Naive thymus-derived CD4-positive, alpha-beta T cell (primary cell): Measurements from ENCODE around the gene ELAVL1. TPM values are rescaled to one million over a fixed set of nuclear protein-coding genes. Genes with fewer than 3 reads are reported as not detected.

Experiments
- ATAC-seq: fragments of 150-1000 bp; cut with Tn5 transposase; 2 replicates; pipeline ENCODE4 v1.10.0; 2021; ENCODE audit warnings: mild to moderate bottlenecking, moderate library complexity
- CTCF ChIA-PET: fragments of 350-600 bp; sonication (Branson Sonifier 250); formaldehyde crosslinking; loops from one replicate; lab custom pipeline; 2021; ENCODE audit warnings: antibody characterized with exemption; lab: Charles Lee
- POLR2A ChIA-PET: fragments of 350-600 bp; sonication (Branson Sonifier 250); formaldehyde crosslinking; loops from one replicate; lab custom pipeline; 2021; ENCODE audit warnings: antibody characterized with exemption, inconsistent platforms; lab: Charles Lee
- DNase-seq, 9 donors: peaks; one replicate each; pipeline versions ENCODE4 v3.0.0 to v3.0.0-alpha.2; 2020 to 2022; ENCODE audit warnings: mixed read lengths in 1 of 9
- H3K27ac ChIP-seq: one replicate; pipeline ENCODE4 v1.7.0; 2013; ENCODE audit warnings: mild to moderate bottlenecking, low read depth, low read length, moderate library complexity
- H3K27me3 ChIP-seq, 2 donors: one replicate each; pipeline ENCODE4 v1.7.0; 2013; ENCODE audit warnings: low read length in 2 of 2, mild to moderate bottlenecking in 2 of 2, moderate library complexity in 2 of 2; ENCODE audit not compliant: control insufficient read depth in 2 of 2, insufficient read depth in 2 of 2
- H3K36me3 ChIP-seq, 3 experiments: 1 replicate in 2 of 3; 2 replicates in 1 of 3; pipeline ENCODE4 v1.7.0; 2013; ENCODE audit warnings: low read length in 3 of 3, mild to moderate bottlenecking in 3 of 3, moderate library complexity in 1 of 3; ENCODE audit not compliant: insufficient read depth in 3 of 3, control insufficient read depth in 2 of 3
- H3K4me1 ChIP-seq, 2 donors: one replicate each; pipeline ENCODE4 v1.7.0; 2013; ENCODE audit warnings: low read length in 2 of 2, mild to moderate bottlenecking in 2 of 2, moderate library complexity in 1 of 2; ENCODE audit not compliant: control insufficient read depth in 2 of 2, insufficient read depth in 2 of 2
- H3K4me3 ChIP-seq: 2 replicates; pipeline ENCODE4 v1.7.0; 2013; ENCODE audit warnings: mild to moderate bottlenecking, low read length
- H3K9me3 ChIP-seq, 3 experiments: 1 replicate in 2 of 3; 2 replicates in 1 of 3; pipeline ENCODE4 v1.7.0; 2013; ENCODE audit warnings: low read length in 3 of 3; ENCODE audit not compliant: control insufficient read depth in 2 of 3
- H3K27ac Mint-ChIP-seq, 9 donors: one replicate each; pipeline ENCODE4 v1.8.0; 2020 to 2022; ENCODE audit warnings: mixed read lengths in 9 of 9, mild to moderate bottlenecking in 8 of 9, moderate library complexity in 5 of 9, inconsistent platforms in 2 of 9
- H3K27me3 Mint-ChIP-seq, 5 donors: one replicate each; pipeline ENCODE4 v1.8.0; 2021 to 2022; ENCODE audit warnings: mixed read lengths in 5 of 5, mild to moderate bottlenecking in 1 of 5
- H3K36me3 Mint-ChIP-seq, 5 donors: one replicate each; pipeline ENCODE4 v1.8.0; 2020 to 2022; ENCODE audit warnings: mixed read lengths in 5 of 5, mild to moderate bottlenecking in 3 of 5, inconsistent platforms in 1 of 5
- H3K4me1 Mint-ChIP-seq, 7 donors: one replicate each; pipeline ENCODE4 v1.8.0; 2020 to 2022; ENCODE audit warnings: mixed read lengths in 7 of 7, mild to moderate bottlenecking in 3 of 7, inconsistent platforms in 1 of 7
- H3K4me3 Mint-ChIP-seq, 10 donors: one replicate each; pipeline ENCODE4 v1.8.0; 2020 to 2022; ENCODE audit warnings: mild to moderate bottlenecking in 10 of 10, mixed read lengths in 10 of 10, moderate library complexity in 6 of 10, inconsistent platforms in 2 of 10
- H3K9me3 Mint-ChIP-seq, 11 donors: one replicate each; pipeline ENCODE4 v1.8.0; 2020 to 2022; ENCODE audit warnings: mixed read lengths in 11 of 11, mild to moderate bottlenecking in 4 of 11, inconsistent platforms in 1 of 11, moderate library complexity in 1 of 11
- intact Hi-C, 2 donors: fragments of 100-400 bp; cut with micrococcal nuclease; formaldehyde crosslinking; loops; one replicate each; pipeline ENCODE4 v1.15.1; 2023
- polyA plus RNA-seq, 2 donors: library from polyadenylated mRNA; unstranded; fragments of 300-500 nt; fragmentation: Illumina TruSeq; gene quantifications; one replicate each; pipeline ENCODE4 v1.2.3, GENCODE V29; 2021
- total RNA-seq, 6 experiments: library from RNA in 5 of 6; stranded (reverse) in 5 of 6; gene quantifications; 1 replicate in 5 of 6; 2 replicates in 1 of 6; pipeline ENCODE4 v1.2.3 and lab custom pipeline; 2021 to 2026

Gene ELAVL1
- total and polyA plus RNA-seq, 7 experiments from 2014 or later, result 32.4 to 117 (median 49.6) TPM

DNA sequence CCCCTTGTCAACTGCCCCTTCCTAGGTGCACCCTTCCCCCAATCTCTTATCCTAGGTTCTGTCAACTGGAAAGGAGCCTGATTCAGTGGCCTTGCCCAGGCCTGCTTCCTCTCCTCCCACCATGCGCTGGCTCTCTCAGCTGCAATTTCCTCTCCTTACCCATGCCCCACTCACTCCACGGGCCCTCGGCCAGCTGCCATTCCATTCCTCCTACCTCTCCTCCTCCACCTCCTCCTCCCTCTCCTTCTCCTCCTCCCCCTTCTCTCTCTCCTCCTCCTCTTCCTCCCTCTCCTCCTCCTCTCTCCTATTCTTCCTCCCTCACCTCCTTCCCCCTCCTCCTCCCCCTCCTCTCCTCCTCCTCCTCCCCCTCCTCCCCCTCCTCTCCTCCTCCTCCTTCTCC lies 52.4 kb downstream of the ELAVL1 start:
- intact Hi-C loops, result no loop called here

DNA sequence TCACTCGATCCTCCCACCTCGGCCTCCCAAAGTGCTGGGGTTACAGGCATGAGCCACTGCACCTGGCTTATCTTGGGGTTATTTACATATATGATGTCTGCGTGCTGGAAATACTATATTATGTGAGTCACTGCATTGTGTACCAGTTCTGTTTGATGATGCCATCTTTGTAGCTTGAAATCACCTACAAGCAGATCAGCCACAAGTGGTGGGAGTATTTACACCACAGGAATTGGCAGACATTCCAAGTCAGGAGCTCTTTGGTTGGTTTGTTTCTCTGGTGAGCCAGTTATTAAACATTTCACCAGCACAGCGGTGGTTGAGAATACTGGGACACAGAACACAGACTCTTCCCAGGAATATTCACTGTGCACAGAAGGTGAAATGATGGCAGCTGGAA lies 57.5 kb downstream of the ELAVL1 start:
- CTCF ChIA-PET, result interaction anchor here (0.5 kb wide), 1 partner anchor 373 kb away, joined by 3 read pairs; no protein-coding TSS in a partner anchor
- intact Hi-C loops, result no loop called here
- H3K9me3 Mint-ChIP-seq, result peaks cover 0 to 6% (median 0%) of the 10 kb centered on the region in 11 donors

More for the DNA sequence above, 52.4 kb downstream of the ELAVL1 start:
- no peak for ATAC-seq
- Mint-ChIP-seq H3K27ac (no peak overlapping the region), H3K36me3 (no peaks in the 10 kb centered on the region), H3K9me3 (no peaks in the 10 kb centered on the region), H3K4me3 (no peak overlapping the region), H3K4me1 (peaks cover 0 to 5% (median 0%) of the 10 kb centered on the region in 7 donors), H3K27me3 (no peaks in the 10 kb centered on the region)
- no peak for DNase-seq
- H3K4me1 ChIP-seq, result no peaks in the 10 kb centered on the region
- no peak overlapping the region for H3K4me3 ChIP-seq
- CTCF ChIA-PET, result interaction anchor here (0.6 to 1.1 kb wide), 2 partner anchors 8 to 13 kb away, joined by 4 read pairs; no protein-coding TSS in a partner anchor
- no peaks in the 10 kb centered on the region for H3K9me3 ChIP-seq
- no peak overlapping the region for H3K27ac ChIP-seq
- no peaks in the 10 kb centered on the region for H3K27me3 ChIP-seq
- POLR2A ChIA-PET, result no interaction called here
- H3K36me3 ChIP-seq, result peaks cover 0 to 4% (median 0%) of the 10 kb centered on the region in 3 experiments

DNA sequence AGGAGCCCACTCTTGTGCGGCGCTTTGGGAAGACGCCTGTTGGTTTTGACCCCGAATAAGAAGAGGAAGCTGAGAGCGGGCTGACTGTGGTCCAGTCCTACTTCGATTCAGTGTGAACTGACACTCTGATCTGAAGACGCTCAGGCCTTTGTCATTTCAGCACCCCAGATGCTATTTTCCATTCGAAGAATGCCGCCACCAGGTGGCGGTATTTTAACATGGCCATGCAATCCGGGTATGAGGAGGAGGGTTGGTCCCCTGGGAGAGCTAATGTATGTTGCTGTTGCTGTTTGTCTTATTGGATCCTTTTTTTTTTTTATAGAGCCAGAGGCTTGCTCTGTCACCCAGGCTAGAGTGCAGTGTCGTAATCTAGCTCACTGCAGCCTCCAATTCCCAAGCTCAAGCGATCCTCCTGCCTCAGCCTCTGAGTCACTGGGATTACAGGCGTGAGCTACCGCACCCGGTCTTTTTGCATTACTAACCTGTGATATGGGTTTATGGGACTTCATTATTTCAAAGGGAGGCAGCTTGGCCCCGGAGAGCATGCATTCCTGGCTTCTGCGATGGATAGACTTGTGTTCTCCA lies 61.2 kb downstream of the ELAVL1 start:
- Mint-ChIP-seq H3K36me3 (peaks cover 0 to 10% (median 5%) of the 10 kb centered on the region in 5 donors), H3K9me3 (peaks cover 0 to 6% (median 0%) of the 10 kb centered on the region in 11 donors), H3K4me1 (peaks cover 10 to 39% (median 23%) of the 10 kb centered on the region in 7 donors), H3K27me3 (no peaks in the 10 kb centered on the region), H3K27ac (peak overlapping the region; percentile 78 to 98 (median 96)), H3K4me3 (peak overlapping the region; percentile 83 to 99 (median 94))
- ChIA-PET POLR2A (interaction anchor here (0.6 to 3.3 kb wide), 11 partner anchors 15 to 449 kb away, joined by 3 to 38 read pairs (median 5); partner anchors contain the start of genes ELAVL1, MAP2K7, NDUFA7 and PET100), CTCF (interaction anchor here (0.6 to 3.7 kb wide), 14 partner anchors 9 to 476 kb away, joined by 3 to 22 read pairs (median 4); partner anchors contain the start of gene SNAPC2)
- intact Hi-C loops, result loop anchor here (1.0 to 5.0 kb wide), 4 partner anchors 58 to 323 kb away; no protein-coding TSS in a partner anchor
- Histone ChIP-seq H3K36me3 (peaks cover 0 to 20% (median 0%) of the 10 kb centered on the region in 3 experiments), H3K4me1 (peaks cover 7 to 9% of the 10 kb centered on the region in 2 donors), H3K27ac (peak overlapping the region; percentile 96), H3K9me3 (no peaks in the 10 kb centered on the region), H3K4me3 (peak overlapping the region; percentile 92), H3K27me3 (no peaks in the 10 kb centered on the region)
- DNase-seq (peak; percentile 68 to 85 (median 81)), ATAC-seq (peak; percentile 56)

More for the DNA sequence above, 57.5 kb downstream of the ELAVL1 start:
- ATAC-seq (no peak), DNase-seq (no peak)
- Histone ChIP-seq H3K36me3 (peaks cover 0 to 4% (median 0%) of the 10 kb centered on the region in 3 experiments), H3K27me3 (no peaks in the 10 kb centered on the region), H3K9me3 (no peaks in the 10 kb centered on the region), H3K4me1 (peaks cover 0 to under 1% of the 10 kb centered on the region in 2 donors), H3K27ac (no peak overlapping the region), H3K4me3 (no peak overlapping the region)
- POLR2A ChIA-PET, result no interaction called here
- Mint-ChIP-seq H3K4me1 (peaks cover 0 to 16% (median 3%) of the 10 kb centered on the region in 7 donors), H3K27me3 (no peaks in the 10 kb centered on the region), H3K36me3 (no peaks in the 10 kb centered on the region), H3K4me3 (no peak overlapping the region), H3K27ac (no peak overlapping the region)

DNA sequence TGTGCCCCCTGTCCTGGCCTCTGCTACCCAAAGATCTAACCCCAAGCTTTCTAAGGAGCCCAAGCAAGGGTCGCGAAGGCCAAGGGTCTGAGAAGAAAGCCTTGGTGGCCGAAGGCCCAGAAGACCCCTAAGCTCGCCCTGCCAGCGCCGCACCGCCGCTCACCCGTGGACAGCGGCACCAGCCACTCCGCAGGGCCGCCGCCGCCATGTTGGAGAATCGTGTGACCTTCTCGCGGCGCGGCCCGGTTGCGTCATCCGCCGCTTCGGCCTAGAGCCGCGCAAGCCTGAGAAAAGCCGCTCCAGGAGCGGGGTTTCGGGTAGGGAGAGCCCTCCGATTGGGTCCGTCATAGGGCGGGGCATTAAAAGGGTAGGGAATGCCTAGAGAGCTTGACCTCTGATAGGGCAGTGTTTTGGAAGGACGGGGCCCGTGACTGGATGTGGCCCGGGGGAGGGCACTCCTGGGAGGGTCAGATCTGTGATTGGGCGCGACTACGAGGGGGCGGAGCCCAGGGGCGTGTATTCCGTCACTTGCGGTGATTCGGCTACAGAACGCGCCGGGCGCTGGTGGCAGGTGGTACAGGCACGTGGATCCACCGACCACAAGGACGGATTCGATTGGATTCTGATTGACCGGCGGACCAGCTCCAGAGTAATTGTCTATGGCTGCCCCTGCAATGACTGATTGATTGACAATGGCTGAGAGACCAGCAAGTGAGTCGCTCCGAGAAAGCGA lies 61.8 kb downstream of the ELAVL1 start, which contains the start of gene TIMM44:
TIMM44 (minus strand) TSS at position 223 of the 733 bp plus-strand sequence; CDS start at position 208, 15 bp downstream.
- intact Hi-C loops, result loop anchor here (1.0 to 5.0 kb wide), 16 partner anchors 14 to 447 kb away; partner anchors contain the start of genes MAP2K7 (in 2 of the 2), NDUFA7 (in 2 of the 2), RPS28 (in 2 of the 2) and SNAPC2 (in 2 of the 2)
- ATAC-seq (peak; percentile 98), DNase-seq (peak; percentile 91 to 99 (median 98))
- Histone ChIP-seq H3K9me3 (no peaks in the 10 kb centered on the region), H3K27ac (peak within 1 kb of the TSS; percentile 96), H3K36me3 (peaks cover 0 to 25% (median 0%) of the 10 kb centered on the region in 3 experiments), H3K4me1 (peaks cover 7 to 9% of the 10 kb centered on the region in 2 donors), H3K4me3 (peak within 1 kb of the TSS; percentile 92), H3K27me3 (no peaks in the 10 kb centered on the region)
- peaks cover 0 to 6% (median 0%) of the 10 kb centered on the region in 11 donors for H3K9me3 Mint-ChIP-seq
- ChIA-PET CTCF (interaction anchor here (0.6 to 3.7 kb wide), 13 partner anchors 10 to 375 kb away, joined by 3 to 22 read pairs (median 5); partner anchors contain the start of gene SNAPC2), POLR2A (interaction anchor here (0.6 to 3.3 kb wide), 12 partner anchors 15 to 449 kb away, joined by 3 to 38 read pairs (median 4); partner anchors contain the start of genes ELAVL1, MAP2K7, NDUFA7 and PET100)
- peaks cover 5 to 14% (median 7%) of the 10 kb centered on the region in 5 donors for H3K36me3 Mint-ChIP-seq
- peaks cover 10 to 44% (median 28%) of the 10 kb centered on the region in 7 donors for H3K4me1 Mint-ChIP-seq
- peak within 1 kb of the TSS; percentile 78 to 98 (median 96) for H3K27ac Mint-ChIP-seq
- H3K4me3 Mint-ChIP-seq, result peak within 1 kb of the TSS; percentile 83 to 99 (median 94)
- H3K27me3 Mint-ChIP-seq, result no peaks in the 10 kb centered on the region

DNA sequence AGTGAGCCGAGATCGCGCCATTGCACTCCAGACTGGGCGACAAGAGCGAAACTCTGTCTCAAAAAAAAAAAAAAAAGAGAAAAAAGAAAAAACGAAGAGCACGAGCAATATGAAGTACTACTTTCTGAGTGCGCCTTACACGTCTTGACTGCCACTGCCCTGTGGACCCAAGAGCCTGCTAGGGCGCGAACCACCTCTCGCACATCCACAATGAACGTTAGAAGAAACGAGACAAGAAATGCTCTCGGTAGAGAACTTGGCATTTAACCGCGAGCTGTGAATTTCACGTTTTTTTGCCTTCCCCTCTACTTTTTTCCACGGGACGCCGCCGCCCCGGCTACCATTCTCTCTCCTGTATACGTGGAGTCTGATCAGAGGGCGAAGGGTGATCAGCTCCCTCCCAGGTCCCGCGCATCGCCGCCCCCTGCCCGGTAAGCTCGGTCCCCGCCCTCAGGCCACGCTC lies 62.4 kb downstream of the ELAVL1 start:
- H3K36me3 Mint-ChIP-seq, result peaks cover 5 to 15% (median 7%) of the 10 kb centered on the region in 5 donors
- H3K27ac Mint-ChIP-seq, result peak overlapping the region; percentile 78 to 98 (median 96)
- POLR2A ChIA-PET, result interaction anchor here (0.6 to 3.3 kb wide), 11 partner anchors 14 to 378 kb away, joined by 3 to 38 read pairs (median 4); partner anchors contain the start of genes ELAVL1, MAP2K7, NDUFA7 and PET100
- ATAC-seq (peak; percentile 1), DNase-seq (no peak)
- peak overlapping the region; percentile 83 to 99 (median 94) for H3K4me3 Mint-ChIP-seq
- Histone ChIP-seq H3K27me3 (no peaks in the 10 kb centered on the region), H3K4me3 (peak overlapping the region; percentile 92), H3K27ac (peak overlapping the region; percentile 96), H3K4me1 (peaks cover 7 to 9% of the 10 kb centered on the region in 2 donors), H3K9me3 (no peaks in the 10 kb centered on the region), H3K36me3 (peaks cover 0 to 28% (median 0%) of the 10 kb centered on the region in 3 experiments)
- CTCF ChIA-PET, result interaction anchor here (0.6 to 3.7 kb wide), 5 partner anchors 23 to 312 kb away, joined by 3 to 22 read pairs (median 11); partner anchors contain the start of gene SNAPC2
- peaks cover 10 to 44% (median 28%) of the 10 kb centered on the region in 7 donors for H3K4me1 Mint-ChIP-seq
- H3K9me3 Mint-ChIP-seq, result peaks cover 0 to 6% (median 0%) of the 10 kb centered on the region in 11 donors
- intact Hi-C loops, result loop anchor here (1.0 to 5.0 kb wide), 14 partner anchors 14 to 447 kb away; partner anchors contain the start of genes MAP2K7 (in 2 of the 2), NDUFA7 (in 2 of the 2), RPS28 (in 2 of the 2) and SNAPC2 (in 2 of the 2)
- no peaks in the 10 kb centered on the region for H3K27me3 Mint-ChIP-seq
